HTERT RPE-1 (cell line): ENCODE data around the gene TM2D1.
"Not testable (repeated sequence)": the region's sequence is repeated elsewhere in the genome, so short reads cannot be mapped to it uniquely, and the experiment has no call there.

Experiments used
- in situ Hi-C: fragments of 300-500 bp; cut with MboI; formaldehyde crosslinking; loops from 4 replicates; pipeline ENCODE4 v1.14.3; 2020; ENCODE audit warnings: low sequenced_read_pairs

TM2D1 gene

GRCh38 chr1:61724813-61725694 is at the start of gene TM2D1:
Gene TM2D1, minus strand, starts transcription at chr1:61725141. Its CDS starts 21 bp downstream, at chr1:61725120.
- in situ Hi-C loops: no loop called here

GRCh38 chr1:61770131-61770530 is 45.2 kb upstream of the TM2D1 start:
- in situ Hi-C loops: no loop called here

GRCh38 chr1:61757950-61758349 is 33.0 kb upstream of the TM2D1 start:
- in situ Hi-C loops: no loop called here

- in situ Hi-C loops: no loop called here
These were observed 31.8 kb upstream of the TM2D1 start for GRCh38 chr1:61756773-61757172.

GRCh38 chr1:61754545-61754944 is 29.6 kb upstream of the TM2D1 start:
- in situ Hi-C loops: no loop called here

GRCh38 chr1:61753998-61754508 is 29.1 kb upstream of the TM2D1 start:
- in situ Hi-C loops: no loop called here

GRCh38 chr1:61752921-61753389 is 28.0 kb upstream of the TM2D1 start:
- in situ Hi-C loops: no loop called here

GRCh38 chr1:61749574-61749973 is 24.6 kb upstream of the TM2D1 start:
- in situ Hi-C loops: no loop called here

GRCh38 chr1:61748566-61748965 is 23.6 kb upstream of the TM2D1 start:
- in situ Hi-C loops: no loop called here

GRCh38 chr1:61746813-61747212 is 21.9 kb upstream of the TM2D1 start:
- in situ Hi-C loops: no loop called here

GRCh38 chr1:61743716-61744580 is 19.0 kb upstream of the TM2D1 start:
- in situ Hi-C loops: no loop called here

- in situ Hi-C loops: no loop called here
These were observed 18.4 kb upstream of the TM2D1 start for GRCh38 chr1:61743431-61743705.

GRCh38 chr1:61742620-61743430 is 17.9 kb upstream of the TM2D1 start:
- in situ Hi-C loops: no loop called here

- in situ Hi-C loops: no loop called here
These were observed 17.0 kb upstream of the TM2D1 start, which contains the start of gene PATJ for GRCh38 chr1:61741711-61742619. Gene PATJ, plus strand, starts transcription at chr1:61742480. Its CDS starts 20,413 bp downstream, at chr1:61762893.

- in situ Hi-C loops: no loop called here
These were observed 16.1 kb upstream of the TM2D1 start for GRCh38 chr1:61740751-61741700.

- in situ Hi-C loops: no loop called here
These were observed 7.8 kb upstream of the TM2D1 start for GRCh38 chr1:61732726-61733125.

GRCh38 chr1:61730679-61731078 is 5.7 kb upstream of the TM2D1 start:
- in situ Hi-C loops: not testable (repeated sequence)

- in situ Hi-C loops: no loop called here
These were observed 2.6 kb upstream of the TM2D1 start for GRCh38 chr1:61727544-61727943.

GRCh38 chr1:61724506-61724812 is 482 bp downstream of the TM2D1 start:
- in situ Hi-C loops: no loop called here
